Astrocyte of the hippocampus (primary cell): ENCODE data around the gene PLIN3.
A peak's percentile ranks its signal among the peaks of the same experiment; 100 is the strongest.
"Not testable (repeated sequence)": the region's sequence is repeated elsewhere in the genome, so short reads cannot be mapped to it uniquely, and the experiment has no call there.

Experiments
- DNase-seq: peaks from one replicate; pipeline ENCODE4 v3.0.0; 2011; ENCODE audit warnings: low read depth, low spot score

The PLIN3 gene

DNA sequence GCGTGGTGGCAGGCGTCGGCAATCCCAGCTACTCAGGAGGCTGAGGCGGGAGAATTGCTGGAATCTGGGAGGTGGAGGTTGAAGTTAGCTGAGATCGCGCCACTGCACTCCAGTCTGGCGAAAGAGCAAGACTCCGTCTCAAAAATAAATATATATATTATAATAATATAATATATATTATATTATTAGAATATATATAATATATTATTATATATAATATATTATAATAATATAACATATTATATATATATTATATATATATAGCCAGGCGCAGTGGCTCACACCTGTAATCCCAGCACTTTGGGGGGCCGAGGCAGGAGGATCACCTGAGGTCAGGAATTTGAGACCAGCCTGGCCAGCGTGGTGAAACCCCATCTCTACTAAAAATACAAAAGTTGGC lies 25.5 kb upstream of the PLIN3 start:
- not testable (repeated sequence) for DNase-seq

DNA sequence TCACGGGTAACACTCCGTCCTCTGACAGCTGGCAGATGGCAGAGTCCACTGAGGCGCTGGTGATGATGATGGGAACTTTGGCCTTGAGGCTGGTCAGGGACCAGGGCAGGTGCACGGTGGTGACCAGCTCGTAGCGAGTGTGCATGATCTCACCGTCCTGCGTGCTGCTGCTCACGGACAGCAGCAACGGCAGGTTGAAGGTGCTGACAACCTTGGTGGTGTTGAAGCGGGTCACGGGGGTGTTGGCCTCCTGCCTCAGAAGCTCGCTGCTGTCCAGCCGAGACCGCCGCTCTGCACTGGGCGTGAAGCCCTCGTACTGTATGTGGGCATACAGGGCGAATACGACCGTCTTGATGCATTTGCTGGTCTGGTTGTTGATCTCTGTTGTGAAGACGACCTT lies 23.6 kb upstream of the PLIN3 start:
- DNase-seq, result no peak

DNA sequence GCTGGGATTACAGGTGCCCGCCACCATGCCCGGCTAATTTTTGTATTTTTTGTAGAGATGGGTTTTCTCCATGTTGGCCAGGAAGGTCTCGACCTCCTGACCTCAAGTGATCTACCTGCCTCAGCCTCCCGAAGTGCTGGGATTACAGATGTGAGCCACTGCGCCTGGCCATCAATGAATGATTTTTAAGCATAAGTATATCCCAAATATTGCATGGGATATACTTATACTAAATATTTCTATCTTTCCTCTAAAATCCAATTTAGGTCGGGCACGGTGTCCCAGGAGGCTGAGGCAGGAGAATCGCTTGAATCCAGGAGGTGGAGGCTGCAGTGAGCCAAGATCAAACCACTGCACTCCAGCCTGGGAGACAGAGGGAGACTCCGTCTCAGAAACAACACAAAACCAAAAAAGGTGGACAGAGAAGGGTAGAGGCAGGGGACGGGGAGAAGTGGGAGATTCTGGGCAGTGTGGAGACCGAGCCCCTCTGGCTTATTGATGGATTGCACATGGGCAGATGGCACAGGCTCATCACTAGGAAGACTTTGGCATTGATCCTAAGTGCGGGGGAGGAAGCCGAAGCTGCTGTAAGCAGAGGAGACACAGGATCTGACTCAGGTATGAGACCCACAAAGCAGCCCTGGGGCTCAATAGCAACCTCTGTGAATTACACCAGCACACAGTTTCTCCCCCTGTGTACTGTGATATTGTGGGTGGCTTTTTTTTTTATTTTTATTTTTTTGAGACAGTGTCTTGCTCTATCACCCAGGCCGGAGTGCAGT lies 21.8 kb upstream of the PLIN3 start:
- peak; percentile 21 for DNase-seq

DNA sequence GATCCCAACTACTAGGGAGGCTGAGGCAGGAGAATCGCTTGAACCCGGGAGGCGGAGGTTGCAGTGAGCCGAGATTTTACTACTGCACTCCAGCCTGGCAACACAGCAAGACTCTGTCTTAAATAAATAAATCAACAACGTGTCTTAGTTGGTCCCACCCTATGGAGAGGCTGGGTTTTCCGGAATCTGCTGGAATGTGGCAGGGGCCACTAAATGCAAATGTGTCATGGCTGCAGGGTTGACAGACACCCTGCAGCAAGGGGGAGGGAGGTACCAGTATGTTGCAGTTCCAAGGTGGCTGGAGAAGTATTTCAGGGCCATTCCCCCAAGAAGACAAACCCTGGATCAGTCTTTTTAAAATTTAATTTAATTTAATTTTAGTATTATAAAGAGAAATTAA lies 20.3 kb upstream of the PLIN3 start:
- not testable (repeated sequence) for DNase-seq

DNA sequence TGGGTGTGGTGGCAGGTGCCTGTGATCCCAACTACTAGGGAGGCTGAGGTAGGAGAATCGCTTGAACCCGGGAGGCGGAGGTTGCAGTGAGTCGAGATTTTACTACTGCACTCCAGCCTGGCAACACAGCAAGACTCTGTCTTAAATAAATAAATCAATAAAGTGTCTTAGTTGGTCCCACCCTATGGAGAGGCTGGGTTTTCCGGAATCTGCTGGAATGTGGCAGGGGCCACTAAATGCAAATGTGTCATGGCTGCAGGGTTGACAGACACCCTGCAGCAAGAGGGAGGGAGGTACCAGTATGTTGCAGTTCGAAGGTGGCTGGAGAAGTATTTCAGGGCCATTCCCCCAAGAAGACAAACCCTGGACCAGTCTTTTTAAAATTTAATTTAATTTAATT lies 17.5 kb upstream of the PLIN3 start:
- DNase-seq, result not testable (repeated sequence)

DNA sequence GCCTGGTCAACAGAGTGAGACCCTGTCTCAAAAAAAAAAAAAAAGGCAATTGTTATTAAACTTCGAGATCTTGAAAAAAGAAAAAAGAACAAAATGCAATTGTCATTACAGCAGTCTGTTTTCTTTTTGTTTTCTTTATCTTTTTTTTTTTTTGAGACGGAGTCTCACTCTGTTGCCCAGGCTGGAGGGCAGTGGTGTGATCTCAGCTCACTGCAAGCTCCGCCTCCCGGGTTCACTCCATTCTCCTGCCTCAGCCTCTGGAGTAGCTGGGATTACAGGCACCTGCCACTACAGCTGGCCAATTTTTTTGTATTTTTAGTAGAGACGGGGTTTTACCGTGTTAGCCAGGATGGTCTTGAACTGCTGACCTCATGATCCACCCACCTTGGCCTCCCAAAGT lies 15.4 kb upstream of the PLIN3 start:
- DNase-seq, result not testable (repeated sequence)

DNA sequence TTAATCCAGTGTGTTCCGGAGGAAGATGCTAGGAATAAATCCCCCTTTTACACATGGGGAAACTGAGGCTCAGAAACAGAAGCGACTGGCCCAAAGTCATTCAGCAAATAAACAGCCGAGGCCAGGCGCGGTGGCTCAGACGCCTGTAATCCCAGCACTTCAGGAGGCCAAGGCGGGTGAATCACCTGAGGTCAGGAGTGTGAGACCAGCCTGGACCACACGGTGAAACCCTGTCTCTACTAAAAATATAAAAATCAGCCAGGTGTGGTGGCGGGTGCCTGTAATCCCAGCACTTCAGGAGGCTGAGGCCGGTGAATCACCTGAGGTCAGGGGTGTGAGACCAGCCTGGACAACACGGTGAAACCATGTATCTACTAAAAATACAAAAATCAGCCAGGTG lies 11.6 kb upstream of the PLIN3 start:
- no peak for DNase-seq

DNA sequence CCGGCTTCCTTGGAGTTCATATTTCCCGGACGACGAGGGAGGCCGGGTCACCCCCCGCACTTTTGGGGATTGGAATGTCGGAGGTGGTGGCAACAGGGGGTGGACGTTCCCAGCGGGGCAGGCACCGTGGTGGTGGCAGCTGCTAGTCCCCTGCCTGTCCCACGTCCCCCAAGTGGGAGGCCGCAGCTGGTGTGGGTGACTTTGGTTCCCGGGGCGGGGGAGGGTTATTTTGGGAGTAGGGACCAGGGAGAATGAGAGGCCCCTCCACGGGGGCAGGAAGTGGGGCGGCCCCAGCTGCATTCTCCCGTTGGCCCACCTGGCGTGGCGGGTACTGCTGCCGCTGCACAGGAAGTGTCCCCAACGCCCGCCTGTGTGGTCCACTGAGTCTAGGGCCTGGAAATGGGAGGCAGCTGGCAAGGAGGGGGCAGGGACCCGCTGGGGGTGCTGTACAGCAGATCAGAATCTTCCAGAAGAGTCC lies 11.1 kb upstream of the PLIN3 start:
- no peak for DNase-seq

DNA sequence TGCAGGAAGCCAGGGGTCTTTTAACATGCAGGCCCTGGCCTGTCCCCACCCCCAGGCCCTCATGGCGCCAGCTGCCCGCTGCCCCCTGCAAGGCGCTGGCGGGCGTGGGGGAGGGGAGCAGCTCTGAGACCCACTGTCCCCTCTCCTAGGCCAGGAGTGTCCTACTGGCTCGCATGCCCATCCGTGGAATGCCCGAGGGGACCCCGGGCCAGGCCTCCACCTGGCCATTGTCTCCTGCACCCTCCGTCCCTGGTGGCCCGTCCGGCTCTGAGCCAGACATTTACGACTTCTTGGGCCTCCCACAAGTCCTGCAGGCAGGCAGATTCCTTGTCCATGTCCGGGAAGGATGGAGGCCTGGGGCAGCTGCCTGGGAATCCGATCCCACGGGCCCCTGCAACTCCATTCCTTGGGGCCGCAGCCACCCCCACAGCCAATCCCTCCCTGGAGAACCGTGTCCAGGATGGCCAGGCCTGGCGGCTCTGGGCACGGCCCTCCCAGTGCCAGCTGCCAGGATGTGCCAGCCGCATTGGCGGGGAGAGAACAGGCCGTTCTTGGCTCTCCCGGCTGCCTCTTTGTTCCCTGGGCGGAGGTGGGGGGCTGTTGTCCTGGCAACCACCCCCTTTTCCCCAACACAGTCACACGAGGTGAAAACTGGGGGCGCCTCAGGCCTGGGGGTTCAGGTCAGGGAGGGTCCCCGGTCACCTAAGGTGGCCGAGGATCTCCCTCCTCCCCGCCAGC lies 10.5 kb upstream of the PLIN3 start:
- DNase-seq, result peak; percentile 59

DNA sequence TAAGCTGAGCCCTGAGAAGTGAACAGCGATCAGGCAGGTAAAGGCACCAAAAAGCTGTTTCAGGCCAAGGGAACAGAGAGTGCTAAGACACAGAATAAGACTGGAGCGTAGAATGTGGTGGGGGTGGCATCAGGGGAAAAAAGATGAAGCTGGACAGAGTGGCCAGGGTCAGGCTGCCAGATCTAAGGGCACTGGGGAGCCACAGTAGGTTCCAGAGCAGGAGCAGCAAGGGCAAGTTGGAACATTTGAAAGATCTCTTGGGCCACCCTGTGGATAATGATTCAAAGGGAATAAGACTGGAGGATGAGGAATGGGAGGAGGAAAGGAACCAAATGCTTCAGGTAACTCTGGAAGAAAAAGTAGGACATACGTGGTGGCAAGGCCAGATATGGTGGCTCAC lies 6.5 kb upstream of the PLIN3 start:
- DNase-seq, result no peak

DNA sequence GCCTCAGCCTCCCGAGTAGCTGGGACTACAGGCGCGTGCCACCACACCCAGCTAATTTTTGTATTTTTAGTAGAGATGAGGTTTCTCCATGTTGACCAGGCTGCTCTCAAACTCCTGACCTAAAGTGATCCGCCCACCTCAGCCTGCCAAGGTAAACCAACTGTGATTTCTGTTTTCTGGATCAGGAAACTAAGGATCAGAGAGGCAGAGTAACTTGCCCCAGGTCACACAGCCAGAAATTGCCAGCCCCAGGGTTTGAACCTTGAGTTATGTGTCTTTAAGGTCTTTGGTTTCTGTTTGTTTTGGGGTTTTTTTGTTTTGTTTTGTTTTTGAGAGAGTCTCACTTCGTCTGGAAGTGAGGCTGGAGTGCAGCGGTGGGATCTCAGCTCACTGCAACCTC lies 4.2 kb upstream of the PLIN3 start:
- no peak for DNase-seq

DNA sequence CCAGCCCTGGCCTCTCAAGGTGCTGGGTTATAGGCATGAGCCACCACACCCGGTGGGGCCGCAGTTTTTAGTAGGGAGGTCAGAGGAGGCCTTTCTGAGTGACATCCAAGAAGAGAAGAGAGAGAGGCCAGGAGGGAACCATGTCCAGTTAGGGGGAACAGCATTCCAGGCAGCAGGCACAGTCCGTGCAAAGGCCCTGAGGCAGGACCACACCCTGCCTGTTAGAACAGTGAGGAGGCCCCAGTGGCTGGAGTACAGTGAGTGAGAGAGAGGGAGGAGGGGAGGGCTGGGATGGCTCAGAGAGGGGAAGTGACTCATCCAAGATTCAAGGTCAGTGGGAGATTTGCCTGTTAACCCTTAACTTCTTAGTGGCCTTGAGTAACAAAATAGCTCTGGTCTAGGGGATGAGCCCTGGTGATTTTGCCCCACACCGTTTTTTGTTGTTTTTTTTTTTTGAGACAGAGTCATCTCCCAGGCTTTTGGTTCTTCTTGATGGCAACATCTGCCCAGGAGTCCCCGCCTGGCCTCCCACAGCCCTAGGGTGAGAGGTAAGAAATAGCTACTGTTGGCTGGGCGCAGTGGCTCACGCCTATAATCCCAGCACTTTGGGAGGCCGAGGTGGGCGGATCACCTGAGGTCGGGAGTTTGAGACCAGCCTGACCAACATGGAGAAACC lies 2.7 kb upstream of the PLIN3 start:
- DNase-seq, result peak; percentile 79

DNA sequence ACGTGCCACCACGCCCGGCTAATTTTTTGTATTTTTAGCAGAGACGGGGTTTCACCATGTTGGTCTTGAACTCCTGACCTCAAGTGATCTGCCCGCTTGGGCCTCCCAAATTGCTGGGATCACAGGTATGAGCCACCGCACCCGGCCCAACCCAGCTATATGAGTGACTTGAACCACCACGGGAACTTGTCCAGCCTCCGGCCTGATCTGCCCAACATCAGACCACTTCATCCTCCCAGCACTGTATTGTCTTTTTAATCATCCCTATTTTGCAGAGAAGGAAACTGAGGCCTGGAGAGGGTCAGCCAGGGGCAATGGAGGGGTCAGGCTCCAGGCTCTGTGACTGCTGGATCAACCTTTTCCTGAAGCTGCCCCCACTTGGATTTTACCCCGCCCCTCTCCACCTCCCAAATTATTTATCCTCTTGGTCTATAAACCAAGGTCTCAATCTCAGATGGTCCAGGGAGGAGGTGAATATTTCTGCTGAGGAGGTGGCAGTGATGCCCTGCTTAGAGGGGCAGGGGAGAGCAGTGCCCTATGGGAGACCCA lies 893 bp upstream of the PLIN3 start:
- DNase-seq, result no peak

DNA sequence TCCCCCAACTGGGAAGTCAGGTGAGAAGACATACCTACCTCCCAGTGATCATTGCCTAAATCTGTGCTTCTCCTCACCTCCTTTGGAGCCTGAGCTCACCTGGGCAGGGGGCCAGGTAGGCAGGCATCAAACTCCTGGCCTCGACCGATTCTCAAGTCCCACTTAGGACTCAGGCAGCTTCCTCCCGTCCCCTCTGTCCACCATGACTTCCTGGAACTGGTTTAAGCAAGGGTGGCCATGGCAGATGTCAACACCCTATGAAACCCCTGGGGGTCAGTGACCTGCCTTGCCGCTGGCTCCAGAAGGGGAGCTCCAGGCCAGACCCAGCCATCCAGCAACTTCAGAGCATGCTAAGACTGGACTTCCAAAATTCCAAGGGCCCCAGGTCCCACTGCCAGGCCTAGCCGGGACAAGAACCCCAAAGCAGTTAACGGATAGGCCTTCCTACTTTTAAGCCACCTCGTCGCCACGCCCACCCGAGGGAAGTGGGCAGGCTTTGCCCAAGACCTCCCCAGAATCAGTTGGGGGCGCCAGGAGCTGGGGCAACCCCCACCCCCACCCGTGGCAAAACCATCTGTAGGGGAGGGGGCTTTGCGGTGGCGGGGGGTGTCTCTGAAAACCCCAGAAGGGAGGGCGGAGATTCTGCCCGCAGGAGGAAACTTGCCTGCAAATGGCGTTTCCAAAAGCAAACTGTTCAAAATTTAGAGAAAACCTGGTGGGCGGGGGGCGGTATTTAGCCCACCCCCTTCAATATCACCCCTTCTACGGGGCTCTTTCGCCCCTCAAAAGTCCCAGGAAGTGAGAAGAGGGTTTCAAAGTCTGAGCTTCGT lies 657 bp downstream of the PLIN3 start:
- DNase-seq, result peak; percentile 64

DNA sequence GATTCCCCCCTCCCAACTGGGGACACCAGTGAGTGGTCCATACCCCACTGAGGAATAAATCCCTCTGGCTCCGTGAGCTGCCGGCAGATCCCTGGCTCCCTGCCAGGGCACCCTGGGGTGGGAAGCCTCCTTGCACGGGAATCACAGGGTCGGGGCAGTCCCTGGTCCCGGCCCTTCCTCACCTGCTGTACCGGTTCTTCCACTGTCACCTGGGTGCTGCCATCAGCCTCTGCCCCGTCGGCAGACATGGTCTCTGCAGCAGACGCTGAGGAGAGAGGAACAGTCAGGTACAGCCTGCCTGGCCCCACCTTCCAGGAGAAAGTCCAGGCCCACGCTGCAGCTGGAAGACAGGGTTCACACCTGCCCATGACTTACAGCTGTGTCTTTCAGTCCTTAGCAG lies 6.3 kb downstream of the PLIN3 start:
- DNase-seq, result no peak

DNA sequence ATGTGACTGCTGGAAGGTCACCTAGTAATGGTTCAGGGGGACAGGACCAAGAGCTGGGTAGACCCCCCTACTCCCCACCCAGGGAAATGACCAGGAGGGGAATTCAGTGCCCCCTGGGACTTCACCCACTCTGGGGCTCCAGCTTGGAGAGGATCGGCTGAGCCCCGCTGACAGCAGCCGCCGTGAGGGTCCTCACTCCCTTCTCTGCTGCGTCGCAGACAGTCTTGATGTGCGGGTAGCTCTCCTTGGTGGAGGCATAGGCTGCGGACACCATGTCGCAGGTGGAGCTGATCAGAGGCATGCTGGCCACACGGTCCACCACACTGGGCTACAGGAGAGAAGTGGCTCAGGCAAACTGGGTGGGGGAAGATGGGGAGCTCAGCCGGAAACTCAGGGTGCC lies 7.8 kb downstream of the PLIN3 start:
- DNase-seq, result no peak

DNA sequence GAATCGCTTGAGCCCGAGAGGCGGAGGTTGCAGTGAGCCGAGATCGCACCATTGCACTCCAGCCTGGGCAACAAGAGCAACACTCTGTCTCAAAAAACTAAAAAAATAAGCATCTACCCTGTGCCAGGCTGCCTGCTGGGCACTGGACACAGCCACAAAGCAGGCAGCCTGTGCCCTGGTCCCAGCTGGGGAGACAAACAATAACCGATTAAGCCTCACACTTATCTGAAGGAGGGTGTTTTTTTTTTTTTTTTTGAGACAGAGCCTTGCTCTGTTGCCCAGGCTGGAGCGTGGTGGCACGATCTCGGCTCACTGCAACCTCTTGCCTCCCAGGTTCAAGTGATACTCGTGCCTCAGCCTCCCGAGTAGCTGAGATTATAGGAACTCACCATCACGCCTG lies 11.0 kb downstream of the PLIN3 start:
- not testable (repeated sequence) for DNase-seq

DNA sequence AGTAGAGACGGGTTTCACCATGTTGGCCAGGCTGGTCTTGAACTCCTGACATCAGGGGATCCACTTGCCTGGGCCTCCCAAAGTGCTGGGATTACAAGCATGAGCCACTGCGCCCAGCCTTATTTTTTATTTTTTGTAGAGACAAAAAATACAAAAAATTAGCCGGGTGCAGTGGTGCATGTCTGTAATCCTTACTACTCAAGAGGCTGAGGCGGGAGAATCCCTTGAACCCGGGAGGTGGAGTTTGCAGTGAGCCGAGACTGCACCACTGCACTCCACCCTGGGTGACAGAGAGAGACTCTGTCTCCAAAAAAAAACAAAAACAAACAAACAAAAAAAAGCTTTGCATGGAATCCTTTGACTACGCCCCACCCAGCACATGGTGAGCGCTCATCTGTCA lies 14.0 kb downstream of the PLIN3 start:
- not testable (repeated sequence) for DNase-seq

DNA sequence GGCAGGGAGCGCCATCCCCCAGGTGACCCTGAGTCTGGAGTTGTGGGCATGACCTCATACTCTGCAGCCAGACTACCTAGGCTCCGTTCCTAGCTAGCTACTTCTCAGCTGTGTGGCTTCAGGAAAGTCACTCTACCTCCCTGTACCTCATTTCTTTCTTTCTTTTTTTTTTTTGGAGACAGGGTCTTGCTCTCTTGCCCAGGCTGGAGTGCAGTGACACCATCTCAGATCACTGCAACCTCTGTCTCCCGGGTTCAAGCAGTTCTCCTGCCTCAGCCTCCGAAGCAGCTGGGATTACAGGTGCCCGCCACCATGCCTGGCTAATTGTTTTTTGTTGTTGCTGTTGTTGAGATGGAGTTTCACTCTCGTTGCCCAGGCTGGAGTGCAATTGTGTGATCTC lies 15.0 kb downstream of the PLIN3 start:
- no peak for DNase-seq

DNA sequence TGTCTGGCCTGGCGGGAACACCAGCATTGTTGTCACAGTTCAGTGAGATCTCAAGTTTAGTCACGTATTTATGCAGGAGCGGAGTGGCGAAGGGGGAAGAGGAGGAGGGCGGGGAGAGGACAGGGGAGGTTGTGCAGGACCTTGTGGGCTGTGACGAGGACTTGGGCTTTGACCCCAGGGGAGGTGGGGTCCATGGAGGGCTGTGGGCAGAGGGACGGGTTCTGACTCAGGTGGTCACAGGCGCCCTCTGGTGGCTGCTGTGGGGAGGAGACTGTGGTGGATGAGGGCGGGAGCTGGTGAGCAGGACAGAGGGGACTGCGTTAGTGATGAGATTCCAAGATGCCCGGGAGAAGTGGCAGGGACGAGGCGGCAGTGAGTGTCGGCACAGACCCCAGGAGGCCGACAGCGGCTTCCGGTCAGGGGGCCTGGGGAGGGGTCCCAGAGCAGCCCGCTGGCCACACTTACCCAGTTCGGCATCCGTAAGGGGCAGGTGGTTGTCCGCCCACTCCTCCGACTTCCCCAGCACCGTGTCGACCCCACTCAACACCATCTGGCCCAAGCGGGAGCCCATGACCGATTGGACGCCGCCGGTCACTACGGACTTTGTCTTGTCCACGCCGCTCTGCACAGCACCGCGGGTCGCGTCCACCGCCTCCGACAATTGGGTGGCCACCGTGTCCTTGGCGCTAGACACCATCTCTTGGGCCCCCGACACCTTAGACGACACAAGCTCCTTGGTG lies 15.7 kb downstream of the PLIN3 start:
- DNase-seq, result peak; percentile 81

DNA sequence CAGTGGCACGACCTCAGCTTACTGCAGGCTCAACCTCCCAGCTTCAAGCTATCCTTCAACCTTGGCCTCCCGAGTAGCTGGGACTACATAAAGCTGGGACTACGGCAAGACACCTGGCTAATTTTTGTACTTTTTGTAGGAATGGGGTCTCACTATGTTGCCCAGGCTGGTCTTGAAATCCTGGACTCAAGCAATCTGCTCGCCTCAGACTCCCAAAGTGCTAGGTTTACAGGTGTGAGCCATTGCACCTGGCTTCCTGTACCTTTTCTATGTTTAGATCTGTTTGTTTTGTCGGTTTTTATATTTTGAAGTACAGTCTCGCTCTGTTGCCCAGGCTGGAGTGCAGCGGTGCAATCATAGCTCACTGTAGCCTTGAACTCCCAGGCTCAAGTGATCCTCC lies 18.4 kb downstream of the PLIN3 start:
- DNase-seq, result no peak
